Astrocyte (in vitro differentiated cells and primary cell): Measurements from ENCODE around the gene TEAD4. TPM values are rescaled to one million over a fixed set of nuclear protein-coding genes. Genes with fewer than 3 reads are reported as not detected.

Experiments
- DNase-seq: peaks from one replicate; pipeline ENCODE4 v3.0.0-alpha.2; 2010; ENCODE audit warnings: low read depth
- FAIRE-seq: peaks from 2 replicates; lab custom pipeline; 2011; peaks lifted over from hg19 to GRCh38; lab: Jason Lieb, UNC
- H2AFZ ChIP-seq: 2 replicates; pipeline ENCODE4 v1.6.0; 2012; ENCODE audit warnings: low read depth, low read length, inconsistent platforms
- H3K27ac ChIP-seq: 2 replicates; pipeline ENCODE4 v1.5.1; 2011; ENCODE audit warnings: low read depth, low read length, inconsistent platforms
- H3K27me3 ChIP-seq: 2 replicates; pipeline ENCODE4 v1.6.0; 2011; ENCODE audit warnings: low read length, inconsistent platforms; ENCODE audit not compliant: insufficient read depth
- H3K36me3 ChIP-seq: 2 replicates; pipeline ENCODE4 v1.5.1; 2011; ENCODE audit warnings: low read length, inconsistent platforms; ENCODE audit not compliant: insufficient read depth
- H3K4me1 ChIP-seq: 2 replicates; pipeline ENCODE4 v1.5.1; 2011; ENCODE audit warnings: low read length, inconsistent platforms; ENCODE audit not compliant: insufficient read depth
- H3K4me2 ChIP-seq: 2 replicates; pipeline ENCODE4 v1.6.0; 2012; ENCODE audit warnings: low read length, inconsistent platforms
- H3K4me3 ChIP-seq: 2 replicates; pipeline ENCODE4 v1.5.1; 2011; ENCODE audit warnings: low read depth, mild to moderate bottlenecking, low read length, inconsistent platforms; ENCODE audit not compliant: insufficient read depth
- H3K79me2 ChIP-seq: 2 replicates; pipeline ENCODE4 v1.6.0; 2012; ENCODE audit warnings: mild to moderate bottlenecking, low read length, inconsistent platforms; ENCODE audit not compliant: insufficient read depth
- H3K9ac ChIP-seq: 2 replicates; pipeline ENCODE4 v1.6.0; 2012; ENCODE audit warnings: mild to moderate bottlenecking, low read length, inconsistent platforms
- H3K9me3 ChIP-seq: 2 replicates; pipeline ENCODE4 v1.5.1; 2012; ENCODE audit warnings: low read depth, mild to moderate bottlenecking, low read length, inconsistent platforms; ENCODE audit not compliant: insufficient read depth
- H4K20me1 ChIP-seq: 2 replicates; pipeline ENCODE4 v1.6.0; 2012; ENCODE audit warnings: low read length, inconsistent platforms; ENCODE audit not compliant: insufficient read depth
- H3K27ac Mint-ChIP-seq: one replicate; pipeline ENCODE4 v1.8.0; 2021; ENCODE audit warnings: mild to moderate bottlenecking, mixed read lengths; ENCODE audit not compliant: unreplicated experiment
- H3K27me3 Mint-ChIP-seq: one replicate; pipeline ENCODE4 v1.8.0; 2021; ENCODE audit warnings: low read depth, mixed read lengths; ENCODE audit not compliant: unreplicated experiment
- H3K36me3 Mint-ChIP-seq: one replicate; pipeline ENCODE4 v1.8.0; 2021; ENCODE audit warnings: low read depth, mixed read lengths; ENCODE audit not compliant: unreplicated experiment
- H3K4me1 Mint-ChIP-seq: one replicate; pipeline ENCODE4 v1.8.0; 2021; ENCODE audit warnings: low read depth, mixed read lengths; ENCODE audit not compliant: unreplicated experiment
- H3K4me3 Mint-ChIP-seq: one replicate; pipeline ENCODE4 v1.8.0; 2021; ENCODE audit warnings: mild to moderate bottlenecking, moderate library complexity, mixed read lengths; ENCODE audit not compliant: unreplicated experiment
- H3K9me3 Mint-ChIP-seq: one replicate; pipeline ENCODE4 v1.8.0; 2021; ENCODE audit warnings: mild to moderate bottlenecking, mixed read lengths; ENCODE audit not compliant: unreplicated experiment
- CTCF ChIP-seq: IDR thresholded peaks from 2 replicates; pipeline ENCODE4 v1.5.1; 2011; ENCODE audit warnings: low read depth, mild to moderate bottlenecking, inconsistent platforms, low read length, moderate library complexity; ENCODE audit not compliant: insufficient read depth
- EZH2 ChIP-seq: IDR thresholded peaks from 2 replicates; pipeline ENCODE4 v1.6.1; 2012; ENCODE audit warnings: mild to moderate bottlenecking, low read length, inconsistent platforms; ENCODE audit not compliant: insufficient read depth
- total RNA-seq: library from RNA; stranded (reverse); gene quantifications from 2 replicates; pipeline ENCODE4 v1.2.1, GENCODE V29; 2021

The TEAD4 gene
- total RNA-seq, 1 donor from 2014 or later = 19.1 TPM

DNA sequence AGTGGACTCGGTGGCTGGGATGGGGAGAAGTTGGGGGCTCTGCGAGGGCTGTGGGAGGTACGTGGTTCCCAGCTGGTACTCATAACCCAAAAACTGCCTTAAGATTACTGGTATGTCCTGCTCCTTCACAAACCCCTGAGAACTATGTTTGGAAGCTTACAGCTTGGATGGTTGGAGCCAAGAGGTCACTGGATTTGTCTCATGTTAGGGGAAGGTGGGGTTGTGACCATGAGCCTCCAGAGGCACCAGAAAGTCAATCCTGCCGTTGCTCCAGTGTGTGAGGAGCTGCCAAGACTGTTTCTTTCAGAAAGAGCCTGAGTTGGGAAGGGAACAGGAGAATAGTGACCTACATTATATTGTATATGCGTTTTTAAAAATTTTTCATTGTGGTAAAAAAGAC lies 33.5 kb downstream of the TEAD4 start:
- no peak for DNase-seq
- no peak overlapping the region for H2AFZ ChIP-seq
- Mint-ChIP-seq H3K27me3 (no peaks in the 10 kb centered on the region), H3K9me3 (no peaks in the 10 kb centered on the region), H3K36me3 (peaks cover 6% of the 10 kb centered on the region), H3K4me3 (no peak overlapping the region), H3K27ac (no peak overlapping the region), H3K4me1 (no peaks in the 10 kb centered on the region)
- no peaks in the 10 kb centered on the region for H3K27me3 ChIP-seq
- no peak for FAIRE-seq
- no peak overlapping the region for H3K27ac ChIP-seq
- peaks cover 35% of the 10 kb centered on the region for H3K79me2 ChIP-seq
- H3K4me3 ChIP-seq = no peak overlapping the region
- no peaks in the 10 kb centered on the region for H3K36me3 ChIP-seq
- peaks cover 15% of the 10 kb centered on the region for H4K20me1 ChIP-seq
- no peak overlapping the region for H3K9ac ChIP-seq
- no peaks in the 10 kb centered on the region for H3K9me3 ChIP-seq
- no peak overlapping the region for H3K4me2 ChIP-seq
- TF ChIP-seq CTCF = no peak
- no peak for TF ChIP-seq EZH2
- H3K4me1 ChIP-seq = no peaks in the 10 kb centered on the region

DNA sequence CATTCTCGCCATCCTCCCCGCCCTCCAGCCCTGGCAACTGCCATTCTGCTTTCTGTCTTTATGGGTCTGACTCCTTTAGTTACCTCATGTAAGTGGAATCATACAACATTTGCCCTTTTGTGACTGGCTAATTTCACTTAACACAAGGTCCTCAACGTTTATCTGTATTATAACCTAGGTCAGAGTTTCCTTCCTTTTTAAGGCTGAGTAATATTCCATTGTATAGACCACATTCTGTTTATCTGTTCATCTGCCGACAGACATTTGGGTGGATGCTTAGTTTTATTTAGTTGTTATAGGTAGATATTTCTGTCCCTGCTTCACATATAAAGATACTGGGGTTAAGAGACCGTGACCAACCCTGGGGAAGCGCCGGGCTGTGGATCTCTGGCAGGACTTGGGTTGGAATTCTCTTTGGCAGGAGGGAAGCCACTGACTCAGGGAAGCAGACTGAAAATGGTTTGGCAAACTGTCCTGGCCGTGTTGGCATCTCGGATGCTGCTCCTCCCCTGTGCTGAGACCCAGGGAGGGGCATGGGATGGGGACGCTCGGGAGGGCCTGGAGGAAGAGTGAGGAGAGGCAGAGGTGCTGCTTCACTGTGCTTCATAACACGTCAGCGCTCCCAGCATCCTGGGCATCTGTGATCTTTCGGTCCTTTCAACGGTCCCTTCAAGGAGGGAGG lies 38.9 kb downstream of the TEAD4 start:
- peak; percentile 12 for DNase-seq
- peak overlapping the region; percentile 74 for H3K27ac ChIP-seq
- H3K27me3 Mint-ChIP-seq = no peaks in the 10 kb centered on the region

More for the DNA sequence above, 38.9 kb downstream of the TEAD4 start:
- Histone ChIP-seq H3K4me3 (no peak overlapping the region), H3K4me2 (peak overlapping the region; percentile 56), H3K9me3 (no peaks in the 10 kb centered on the region), H3K79me2 (peaks cover 34% of the 10 kb centered on the region), H3K36me3 (no peaks in the 10 kb centered on the region), H2AFZ (no peak overlapping the region), H3K27me3 (no peaks in the 10 kb centered on the region), H4K20me1 (peaks cover 12% of the 10 kb centered on the region), H3K9ac (peak overlapping the region; percentile 51), H3K4me1 (peaks cover 17% of the 10 kb centered on the region)
- Mint-ChIP-seq H3K4me1 (peaks cover 11% of the 10 kb centered on the region), H3K27ac (no peak overlapping the region), H3K9me3 (no peaks in the 10 kb centered on the region), H3K36me3 (peaks cover 1% of the 10 kb centered on the region), H3K4me3 (no peak overlapping the region)
- no peak for TF ChIP-seq EZH2
- no peak for TF ChIP-seq CTCF
- FAIRE-seq = no peak
